GM12874 (cell line): ENCODE data around the gene INPP5F.

Experiments
- CTCF ChIP-seq: IDR thresholded peaks from 2 replicates; pipeline ENCODE4 v1.5.1; 2011; ENCODE audit warnings: low read depth, mild to moderate bottlenecking, control low read depth, low read length, moderate library complexity; ENCODE audit not compliant: insufficient read depth

Gene INPP5F

GRCh38 chr10:119784340-119785067, 58.7 kb downstream of the INPP5F start:
- TF ChIP-seq CTCF, result no peak

- TF ChIP-seq CTCF, result no peak
Measured at GRCh38 chr10:119786117-119786769, 60.4 kb downstream of the INPP5F start.

GRCh38 chr10:119796039-119796438, 70.2 kb downstream of the INPP5F start:
- TF ChIP-seq CTCF, result no peak

GRCh38 chr10:119801176-119801575, 75.3 kb downstream of the INPP5F start:
- no peak for TF ChIP-seq CTCF

- TF ChIP-seq CTCF, result no peak
Measured at GRCh38 chr10:119801998-119802538, 76.2 kb downstream of the INPP5F start.

- TF ChIP-seq CTCF, result no peak
Measured at GRCh38 chr10:119803264-119803663, 77.4 kb downstream of the INPP5F start.

- no peak for TF ChIP-seq CTCF
Measured at GRCh38 chr10:119805702-119806230, 79.9 kb downstream of the INPP5F start.
